Nephron progenitor cell (in vitro differentiated cells): ENCODE measurements around the gene A2M.

Experiments used
- DNase-seq: peaks from one replicate; pipeline ENCODE4 v3.0.0; 2021
- H3K27ac Mint-ChIP-seq: 2 replicates; pipeline ENCODE4 v1.8.0; 2021; ENCODE audit warnings: mild to moderate bottlenecking, moderate library complexity, mixed read lengths
- H3K27me3 Mint-ChIP-seq: 2 replicates; pipeline ENCODE4 v1.8.0; 2021; ENCODE audit warnings: mild to moderate bottlenecking, low read depth, mixed read lengths; ENCODE audit not compliant: poor library complexity
- H3K36me3 Mint-ChIP-seq: 2 replicates; pipeline ENCODE4 v1.8.0; 2021; ENCODE audit warnings: low read depth, mixed read lengths
- H3K4me1 Mint-ChIP-seq: 2 replicates; pipeline ENCODE4 v1.8.0; 2021; ENCODE audit warnings: mixed read lengths
- H3K4me3 Mint-ChIP-seq: 2 replicates; pipeline ENCODE4 v1.8.0; 2021; ENCODE audit warnings: mild to moderate bottlenecking, moderate library complexity, mixed read lengths
- H3K9me3 Mint-ChIP-seq: 2 replicates; pipeline ENCODE4 v1.8.0; 2021; ENCODE audit warnings: mild to moderate bottlenecking, moderate library complexity, mixed read lengths
- TF ChIP-seq, protein P1 (sequence below): fragments of 200-600 bp; sonication (generic); IDR thresholded peaks from 2 replicates; pipeline ENCODE4 v1.5.0; 2021; ENCODE audit warnings: antibody characterized with exemption

A2M gene

DNA sequence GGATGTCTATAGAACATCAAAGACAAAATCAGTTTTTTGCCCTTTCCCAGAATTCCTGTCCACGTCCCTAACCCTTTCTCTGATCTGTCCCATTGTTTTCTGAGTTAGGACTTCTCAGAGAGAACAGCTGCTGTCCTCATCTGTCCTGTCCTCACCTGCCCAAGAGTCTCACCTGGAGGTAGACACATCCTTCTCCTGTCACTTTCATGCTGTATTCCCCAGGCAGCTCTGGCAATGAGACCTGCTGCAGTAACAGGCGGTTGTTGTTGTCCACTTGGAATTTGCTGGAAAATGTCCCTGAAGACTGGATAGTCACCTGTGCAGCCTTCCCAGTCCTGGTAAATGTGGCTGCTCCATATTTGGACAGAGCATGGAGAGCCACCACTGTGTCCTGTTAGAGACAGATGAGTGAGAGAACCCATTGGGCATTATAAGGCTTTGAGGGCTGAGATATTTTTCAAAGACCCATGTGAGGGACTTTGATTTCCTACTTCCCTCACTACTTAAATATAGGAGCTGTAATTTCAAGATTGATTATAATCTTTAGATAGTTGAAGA is 43.2 kb downstream of the A2M start:
- TF ChIP-seq, protein P1, sequence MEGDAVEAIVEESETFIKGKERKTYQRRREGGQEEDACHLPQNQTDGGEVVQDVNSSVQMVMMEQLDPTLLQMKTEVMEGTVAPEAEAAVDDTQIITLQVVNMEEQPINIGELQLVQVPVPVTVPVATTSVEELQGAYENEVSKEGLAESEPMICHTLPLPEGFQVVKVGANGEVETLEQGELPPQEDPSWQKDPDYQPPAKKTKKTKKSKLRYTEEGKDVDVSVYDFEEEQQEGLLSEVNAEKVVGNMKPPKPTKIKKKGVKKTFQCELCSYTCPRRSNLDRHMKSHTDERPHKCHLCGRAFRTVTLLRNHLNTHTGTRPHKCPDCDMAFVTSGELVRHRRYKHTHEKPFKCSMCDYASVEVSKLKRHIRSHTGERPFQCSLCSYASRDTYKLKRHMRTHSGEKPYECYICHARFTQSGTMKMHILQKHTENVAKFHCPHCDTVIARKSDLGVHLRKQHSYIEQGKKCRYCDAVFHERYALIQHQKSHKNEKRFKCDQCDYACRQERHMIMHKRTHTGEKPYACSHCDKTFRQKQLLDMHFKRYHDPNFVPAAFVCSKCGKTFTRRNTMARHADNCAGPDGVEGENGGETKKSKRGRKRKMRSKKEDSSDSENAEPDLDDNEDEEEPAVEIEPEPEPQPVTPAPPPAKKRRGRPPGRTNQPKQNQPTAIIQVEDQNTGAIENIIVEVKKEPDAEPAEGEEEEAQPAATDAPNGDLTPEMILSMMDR: no peak
- Mint-ChIP-seq H3K27me3 (peaks cover 3% of the 10 kb centered on the region), H3K36me3 (no peaks in the 10 kb centered on the region), H3K9me3 (no peaks in the 10 kb centered on the region), H3K27ac (no peak overlapping the region), H3K4me1 (no peaks in the 10 kb centered on the region), H3K4me3 (no peak overlapping the region)
- no peak for DNase-seq

DNA sequence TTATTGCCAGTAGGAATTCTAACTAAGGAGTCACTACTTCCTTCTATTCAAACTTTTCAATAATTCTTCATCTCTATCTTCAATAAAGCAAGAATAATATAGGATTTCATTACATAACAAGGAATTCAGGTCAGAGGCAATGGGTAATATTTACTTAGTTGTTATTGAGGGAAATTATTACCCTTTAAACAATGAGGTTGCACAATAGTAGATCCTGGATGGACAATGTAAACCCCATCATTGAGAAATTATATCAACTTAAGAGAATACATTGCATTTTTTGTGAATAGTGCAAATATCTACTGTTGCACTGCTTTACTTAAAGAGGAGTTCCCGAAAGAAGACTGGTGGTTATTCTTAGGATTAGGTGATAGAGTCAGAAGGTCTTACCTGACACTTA is 43.8 kb downstream of the A2M start:
- no peak for DNase-seq
- no peaks in the 10 kb centered on the region for H3K4me1 Mint-ChIP-seq
- TF ChIP-seq, protein P1: no peak
- H3K27me3 Mint-ChIP-seq: peaks cover 3% of the 10 kb centered on the region
- H3K9me3 Mint-ChIP-seq: no peaks in the 10 kb centered on the region
- H3K27ac Mint-ChIP-seq: no peak overlapping the region
- no peak overlapping the region for H3K4me3 Mint-ChIP-seq
- H3K36me3 Mint-ChIP-seq: no peaks in the 10 kb centered on the region

DNA sequence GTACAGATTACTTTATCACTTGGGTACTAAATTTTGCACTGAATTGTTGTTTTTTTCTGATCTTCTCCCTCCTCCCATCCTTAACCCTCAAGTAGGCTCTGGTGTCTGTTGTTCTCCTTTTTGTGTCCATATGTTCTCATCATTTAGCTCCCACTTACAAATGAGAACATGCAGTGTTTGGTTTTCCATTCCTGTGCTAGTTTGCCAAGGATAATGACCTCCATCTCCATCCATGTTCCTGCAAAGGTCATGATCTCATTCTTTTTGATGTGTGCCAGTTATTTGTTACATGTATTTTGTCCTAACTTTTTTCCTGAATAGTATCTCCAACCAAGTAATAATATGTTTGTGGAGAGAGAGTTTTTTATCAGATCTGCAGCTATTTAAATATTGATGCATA is 44.2 kb downstream of the A2M start:
- DNase-seq: no peak
- no peaks in the 10 kb centered on the region for H3K9me3 Mint-ChIP-seq

DNA sequence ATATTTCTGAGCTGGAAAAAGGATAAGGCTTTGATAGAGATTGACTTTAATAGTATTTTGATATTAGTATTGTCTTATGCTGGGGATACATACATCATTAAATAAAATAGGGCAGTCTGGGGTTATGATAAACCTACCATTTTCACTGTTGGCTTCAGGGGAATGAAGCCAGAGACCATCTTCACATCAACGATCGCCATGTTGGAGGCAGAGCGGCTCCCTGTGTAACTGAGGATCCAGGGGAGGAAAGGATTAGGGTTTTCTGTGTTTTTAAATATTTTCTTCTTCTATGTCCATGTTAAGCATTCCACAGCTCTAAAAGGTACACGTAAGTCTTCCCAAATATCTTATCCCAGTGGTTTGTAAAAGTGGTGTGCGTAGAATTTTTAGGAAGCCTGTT is 45.4 kb downstream of the A2M start:
- Mint-ChIP-seq H3K36me3 (no peaks in the 10 kb centered on the region), H3K27ac (no peak overlapping the region), H3K9me3 (no peaks in the 10 kb centered on the region), H3K27me3 (peaks cover 3% of the 10 kb centered on the region), H3K4me3 (no peak overlapping the region), H3K4me1 (peaks cover 8% of the 10 kb centered on the region)
- DNase-seq: no peak
- TF ChIP-seq, protein P1: no peak

More for the DNA sequence above, 44.2 kb downstream of the A2M start:
- Mint-ChIP-seq H3K4me3 (no peak overlapping the region), H3K36me3 (no peaks in the 10 kb centered on the region), H3K27me3 (peaks cover 3% of the 10 kb centered on the region), H3K27ac (no peak overlapping the region), H3K4me1 (no peaks in the 10 kb centered on the region)
- TF ChIP-seq, protein P1: no peak

DNA sequence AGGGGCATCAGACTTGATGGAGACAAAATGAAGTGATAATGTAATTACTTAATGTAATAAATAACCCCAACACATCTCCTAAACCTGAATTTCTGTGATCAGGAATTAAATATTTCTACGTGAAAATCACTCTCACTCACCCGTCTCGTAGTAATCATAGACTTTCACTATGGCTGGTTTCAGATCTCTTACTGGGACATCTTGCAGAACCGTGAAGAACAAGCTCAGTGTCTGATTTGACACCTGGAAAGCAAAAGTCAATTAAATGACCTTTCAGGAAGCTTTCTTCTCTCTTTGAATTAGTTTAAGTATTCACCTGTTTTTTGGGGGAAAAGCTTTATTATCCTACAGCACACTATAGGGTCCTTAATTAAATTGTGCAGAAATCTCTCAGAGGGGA is 47.1 kb downstream of the A2M start:
- DNase-seq: no peak
- no peaks in the 10 kb centered on the region for H3K36me3 Mint-ChIP-seq
- TF ChIP-seq, protein P1: no peak
- H3K9me3 Mint-ChIP-seq: no peaks in the 10 kb centered on the region
- H3K4me3 Mint-ChIP-seq: no peak overlapping the region
- peaks cover 3% of the 10 kb centered on the region for H3K27me3 Mint-ChIP-seq
- no peak overlapping the region for H3K27ac Mint-ChIP-seq
- H3K4me1 Mint-ChIP-seq: peaks cover 17% of the 10 kb centered on the region

DNA sequence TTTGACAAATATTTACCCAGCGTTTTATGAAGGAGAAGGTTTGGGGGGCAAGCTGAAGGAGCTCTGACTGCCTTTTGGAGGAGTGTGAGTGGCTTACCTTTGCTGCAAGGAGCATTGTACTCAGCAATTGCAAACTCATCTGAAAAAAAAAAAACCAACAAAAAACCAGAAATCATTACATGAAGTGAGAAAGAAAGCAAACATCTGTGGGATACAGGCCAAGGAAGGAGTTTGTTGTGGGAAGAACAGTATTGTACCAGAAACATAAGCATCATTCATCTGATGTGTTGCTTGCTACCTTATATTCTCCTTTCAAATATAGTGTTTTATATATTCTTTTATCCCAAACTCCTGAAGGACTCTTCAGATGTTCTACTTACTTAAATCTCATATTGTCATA is 47.6 kb downstream of the A2M start:
- TF ChIP-seq, protein P1: no peak
- Mint-ChIP-seq H3K9me3 (no peaks in the 10 kb centered on the region), H3K27ac (no peak overlapping the region), H3K36me3 (no peaks in the 10 kb centered on the region), H3K27me3 (peaks cover 3% of the 10 kb centered on the region), H3K4me1 (peaks cover 23% of the 10 kb centered on the region), H3K4me3 (no peak overlapping the region)
- no peak for DNase-seq
